Liver (tissue), 9 donors: Measurements from ENCODE around the gene TRAPPC12. TPM values are rescaled to one million over a fixed set of nuclear protein-coding genes. Genes with fewer than 3 reads are reported as not detected.

Experiments
- DNase-seq: peaks from one replicate; pipeline ENCODE4 v3.0.0-alpha.2; 2017; ENCODE audit warnings: low spot score
- H3K27ac ChIP-seq, 2 donors: one replicate each; pipeline ENCODE4 v1.7.0; 2013; ENCODE audit warnings: inconsistent platforms in 2 of 2, low read length in 2 of 2, control low read depth in 1 of 2, low read depth in 1 of 2, mild to moderate bottlenecking in 1 of 2
- H3K27me3 ChIP-seq, 4 donors: one replicate each; pipeline versions ENCODE4 v1.6.1 to v1.7.0; 2013; ENCODE audit warnings: low read length in 3 of 4, inconsistent platforms in 1 of 4, mild to moderate bottlenecking in 1 of 4, moderate library complexity in 1 of 4; ENCODE audit not compliant: control insufficient read depth in 4 of 4, insufficient read depth in 4 of 4
- H3K36me3 ChIP-seq, 4 donors: one replicate each; pipeline versions ENCODE4 v1.6.1 to v1.7.0; 2013; ENCODE audit warnings: low read length in 3 of 4, mild to moderate bottlenecking in 3 of 4, low read depth in 1 of 4, moderate library complexity in 1 of 4; ENCODE audit not compliant: control insufficient read depth in 4 of 4, insufficient read depth in 3 of 4
- H3K4me1 ChIP-seq, 4 donors: one replicate each; pipeline versions ENCODE4 v1.6.1 to v1.7.0; 2013; ENCODE audit warnings: low read length in 3 of 4, mild to moderate bottlenecking in 3 of 4, moderate library complexity in 1 of 4; ENCODE audit not compliant: control insufficient read depth in 4 of 4, insufficient read depth in 4 of 4
- H3K4me3 ChIP-seq, 3 donors: one replicate each; pipeline versions ENCODE4 v1.6.1 to v1.7.0; 2013; ENCODE audit warnings: low read length in 3 of 3, control low read depth in 1 of 3, low read depth in 1 of 3, mild to moderate bottlenecking in 1 of 3
- H3K9ac ChIP-seq, 2 donors: one replicate each; pipeline ENCODE4 v1.7.0; 2013; ENCODE audit warnings: low read length in 2 of 2, mild to moderate bottlenecking in 2 of 2, moderate library complexity in 2 of 2, control low read depth in 1 of 2, low read depth in 1 of 2
- H3K9me3 ChIP-seq, 4 donors: one replicate each; pipeline versions ENCODE4 v1.6.1 to v1.7.0; 2013; ENCODE audit warnings: low read length in 3 of 4; ENCODE audit not compliant: control insufficient read depth in 4 of 4
- CTCF ChIP-seq: fragments of 150-350 bp; IDR thresholded peaks from 2 replicates; pipeline ENCODE4 v1.5.1; 2017; ENCODE audit warnings: improper control_type of control experiment, low read depth, low read length; ENCODE audit not compliant: missing input control
- EGR1 ChIP-seq, 2 donors: IDR thresholded peaks; 2 replicates each; pipeline ENCODE4 v1.6.1; 2016 to 2018; ENCODE audit warnings: antibody characterized with exemption in 2 of 2, low read depth in 2 of 2
- FOXA1 ChIP-seq: IDR thresholded peaks from 2 replicates; pipeline ENCODE4 v1.6.1; 2016; ENCODE audit warnings: antibody characterized with exemption
- HNF4A ChIP-seq, 2 donors: conservative IDR thresholded peaks; 2 replicates each; pipeline ENCODE4 v1.6.1; 2016; ENCODE audit warnings: antibody characterized with exemption in 2 of 2, mild to moderate bottlenecking in 2 of 2
- HNF4G ChIP-seq: IDR thresholded peaks from 2 replicates; pipeline ENCODE4 v1.6.1; 2016; ENCODE audit warnings: antibody characterized with exemption
- NR2F2 ChIP-seq: IDR thresholded peaks from 2 replicates; pipeline ENCODE4 v1.6.1; 2016; ENCODE audit warnings: antibody characterized with exemption
- RXRA ChIP-seq, 2 donors: IDR thresholded peaks; 2 replicates each; pipeline ENCODE4 v1.6.1; 2017 to 2018; ENCODE audit warnings: antibody characterized with exemption in 2 of 2, mild to moderate bottlenecking in 1 of 2
- SP1 ChIP-seq: IDR thresholded peaks from 2 replicates; pipeline ENCODE4 v1.6.1; 2018; ENCODE audit warnings: antibody characterized with exemption, mild to moderate bottlenecking
- TAF1 ChIP-seq: conservative IDR thresholded peaks from 2 replicates; pipeline ENCODE4 v1.6.1; 2016; ENCODE audit warnings: antibody characterized with exemption, mild to moderate bottlenecking
- YY1 ChIP-seq: IDR thresholded peaks from 2 replicates; pipeline ENCODE4 v1.6.1; 2016; ENCODE audit warnings: antibody characterized with exemption, mild to moderate bottlenecking
- WGBS: extraction: QIAGEN DNeasy Blood & Tissue Kit; methylation state at CpG from one replicate; pipeline ENCODE4 v1.1.7; 2013; 5-methylcytosine and 5-hydroxymethylcytosine counted together
- polyA plus RNA-seq, 2 donors: library from polyadenylated mRNA; stranded (reverse) in 1 of 2; unstranded in 1 of 2; fragments of 200-250 nt in 1 of 2; fragments of >200 nt in 1 of 2; fragmentation: Nextera tagmentation in 1 of 2; extraction: Ambion mirVana in 1 of 2; gene quantifications; one replicate each; pipeline versions ENCODE4 v1.2.1 to v1.2.3, GENCODE V29; 2013 to 2015
- total RNA-seq, 2 donors: library from RNA; depleted of rRNA; stranded (reverse); fragments of >200 nt; gene quantifications; one replicate each; pipeline ENCODE4 v1.2.3, GENCODE V29; 2014
- TF ChIP-seq, protein P1 (sequence below): IDR thresholded peaks from 2 replicates; pipeline ENCODE4 v1.6.1; 2016; ENCODE audit warnings: antibody characterized with exemption
- TF ChIP-seq, protein P2 (sequence below): IDR thresholded peaks from 2 replicates; pipeline ENCODE4 v1.6.1; 2016; ENCODE audit warnings: antibody characterized with exemption, mild to moderate bottlenecking
- donor health status: healthy.
- donor health status: healthy.
- donor health status: healthy.
- donor health status: healthy.
- donor health status: healthy.

The TRAPPC12 gene
- total and polyA plus RNA-seq, 4 donors: 30.2 to 60.9 (median 39.7) TPM

DNA sequence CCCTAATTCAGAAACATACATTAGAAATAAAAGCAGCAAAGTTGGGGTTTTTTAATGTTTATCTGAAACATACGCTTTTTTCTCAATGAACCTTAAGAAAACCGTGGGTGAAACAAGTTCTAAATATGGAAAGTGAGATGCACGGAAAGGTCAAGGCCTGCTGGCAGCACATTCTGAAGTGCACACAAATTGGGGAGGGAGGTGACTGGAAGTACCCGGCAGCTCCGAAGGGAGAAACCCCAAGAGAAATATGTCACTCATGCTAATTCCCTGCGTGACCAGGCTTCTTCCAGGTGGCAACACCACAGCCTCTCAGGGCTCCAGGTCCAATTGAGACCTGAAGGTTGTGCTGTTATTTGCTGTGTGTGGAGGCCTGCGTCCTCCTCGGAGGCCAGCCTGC lies 47.4 kb upstream of the TRAPPC12 start:
- H3K27ac ChIP-seq: no peak overlapping the region
- 94% methylated on average over 8 of the region's 8 CpGs for WGBS
- no peaks in the 10 kb centered on the region for H3K4me1 ChIP-seq
- no peaks in the 10 kb centered on the region for H3K9me3 ChIP-seq
- TF ChIP-seq TAF1 (no peak), HNF4G (no peak), HNF4A (conservative IDR thresholded peaks at IDR 0.05) (no peak), EGR1 (IDR thresholded peaks at IDR 0.05; ENCODE audit: low read depth in 2 of 2) (no peak), CTCF (no peak), RXRA (IDR thresholded peaks at IDR 0.05) (no peak), NR2F2 (no peak)
- TF ChIP-seq, protein P1, sequence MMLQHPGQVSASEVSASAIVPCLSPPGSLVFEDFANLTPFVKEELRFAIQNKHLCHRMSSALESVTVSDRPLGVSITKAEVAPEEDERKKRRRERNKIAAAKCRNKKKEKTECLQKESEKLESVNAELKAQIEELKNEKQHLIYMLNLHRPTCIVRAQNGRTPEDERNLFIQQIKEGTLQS: no peak
- TF ChIP-seq, protein P2, sequence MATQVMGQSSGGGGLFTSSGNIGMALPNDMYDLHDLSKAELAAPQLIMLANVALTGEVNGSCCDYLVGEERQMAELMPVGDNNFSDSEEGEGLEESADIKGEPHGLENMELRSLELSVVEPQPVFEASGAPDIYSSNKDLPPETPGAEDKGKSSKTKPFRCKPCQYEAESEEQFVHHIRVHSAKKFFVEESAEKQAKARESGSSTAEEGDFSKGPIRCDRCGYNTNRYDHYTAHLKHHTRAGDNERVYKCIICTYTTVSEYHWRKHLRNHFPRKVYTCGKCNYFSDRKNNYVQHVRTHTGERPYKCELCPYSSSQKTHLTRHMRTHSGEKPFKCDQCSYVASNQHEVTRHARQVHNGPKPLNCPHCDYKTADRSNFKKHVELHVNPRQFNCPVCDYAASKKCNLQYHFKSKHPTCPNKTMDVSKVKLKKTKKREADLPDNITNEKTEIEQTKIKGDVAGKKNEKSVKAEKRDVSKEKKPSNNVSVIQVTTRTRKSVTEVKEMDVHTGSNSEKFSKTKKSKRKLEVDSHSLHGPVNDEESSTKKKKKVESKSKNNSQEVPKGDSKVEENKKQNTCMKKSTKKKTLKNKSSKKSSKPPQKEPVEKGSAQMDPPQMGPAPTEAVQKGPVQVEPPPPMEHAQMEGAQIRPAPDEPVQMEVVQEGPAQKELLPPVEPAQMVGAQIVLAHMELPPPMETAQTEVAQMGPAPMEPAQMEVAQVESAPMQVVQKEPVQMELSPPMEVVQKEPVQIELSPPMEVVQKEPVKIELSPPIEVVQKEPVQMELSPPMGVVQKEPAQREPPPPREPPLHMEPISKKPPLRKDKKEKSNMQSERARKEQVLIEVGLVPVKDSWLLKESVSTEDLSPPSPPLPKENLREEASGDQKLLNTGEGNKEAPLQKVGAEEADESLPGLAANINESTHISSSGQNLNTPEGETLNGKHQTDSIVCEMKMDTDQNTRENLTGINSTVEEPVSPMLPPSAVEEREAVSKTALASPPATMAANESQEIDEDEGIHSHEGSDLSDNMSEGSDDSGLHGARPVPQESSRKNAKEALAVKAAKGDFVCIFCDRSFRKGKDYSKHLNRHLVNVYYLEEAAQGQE: no peak
- peaks cover 3 to 16% (median 5%) of the 10 kb centered on the region in 4 donors for H3K36me3 ChIP-seq
- H3K9ac ChIP-seq: no peak overlapping the region
- no peak overlapping the region for H3K4me3 ChIP-seq
- H3K27me3 ChIP-seq: no peaks in the 10 kb centered on the region
- DNase-seq: no peak

- no peak overlapping the region for H3K27ac ChIP-seq
- DNase-seq: no peak
Measured at GRCh38 chr2:3334392-3335345, 44.8 kb upstream of the TRAPPC12 start.

GRCh38 chr2:3336844-3337243 lies 42.6 kb upstream of the TRAPPC12 start:
- no peak overlapping the region for H3K9ac ChIP-seq
- no peaks in the 10 kb centered on the region for H3K27me3 ChIP-seq
- H3K4me1 ChIP-seq: no peaks in the 10 kb centered on the region
- no peak overlapping the region for H3K4me3 ChIP-seq
- no peak overlapping the region for H3K27ac ChIP-seq
- TF ChIP-seq HNF4G (no peak), SP1 (no peak), TAF1 (no peak)
- TF ChIP-seq, protein P1: no peak
- 98% methylated on average over 2 of the region's 2 CpGs for WGBS
- no peaks in the 10 kb centered on the region for H3K9me3 ChIP-seq
- DNase-seq: no peak
- peaks cover 2 to 12% (median 6%) of the 10 kb centered on the region in 4 donors for H3K36me3 ChIP-seq

More at GRCh38 chr2:3334392-3335345, 44.8 kb upstream of the TRAPPC12 start:
- H3K9me3 ChIP-seq: no peaks in the 10 kb centered on the region
- H3K4me1 ChIP-seq: no peaks in the 10 kb centered on the region
- H3K9ac ChIP-seq: no peak overlapping the region
- no peak for TF ChIP-seq NR2F2
- TF ChIP-seq HNF4A (conservative IDR thresholded peaks at IDR 0.05): no peak
- no peak for TF ChIP-seq FOXA1
- TF ChIP-seq RXRA (IDR thresholded peaks at IDR 0.05): no peak
- TF ChIP-seq YY1: no peak
- TF ChIP-seq SP1: no peak
- WGBS: 88% methylated on average over 24 of the region's 24 CpGs
- H3K4me3 ChIP-seq: no peak overlapping the region
- H3K27me3 ChIP-seq: no peaks in the 10 kb centered on the region
- peaks cover 5 to 16% (median 7%) of the 10 kb centered on the region in 4 donors for H3K36me3 ChIP-seq
